BJ (cell line): ENCODE results near the gene MIA2. TPM values are rescaled to one million over a fixed set of nuclear protein-coding genes. Genes with fewer than 3 reads are reported as not detected.
"Not testable (repeated sequence)": the region's sequence is repeated elsewhere in the genome, so short reads cannot be mapped to it uniquely, and the experiment has no call there.

ENCODE experiments used
- CTCF ChIA-PET: fragments of 350-600 bp; formaldehyde crosslinking; extraction: SDS; loops from one replicate; lab custom pipeline; 2021; ENCODE audit warnings: antibody characterized with exemption, inconsistent platforms; lab: Yijun Ruan, JAX
- POLR2A ChIA-PET: fragments of 300-600 bp; sonication (Branson Sonifier 250); formaldehyde crosslinking; extraction: SDS; loops from one replicate; lab custom pipeline; 2021; ENCODE audit warnings: antibody characterized with exemption; lab: Charles Lee
- DNase-seq: peaks from one replicate; pipeline ENCODE4 v3.0.0-alpha.2; 2011; ENCODE audit warnings: low read depth
- H3K27me3 ChIP-seq: 2 replicates; pipeline ENCODE4 v1.6.0; 2011; ENCODE audit warnings: low read length; ENCODE audit not compliant: control insufficient read depth, insufficient read depth
- H3K36me3 ChIP-seq: 2 replicates; pipeline ENCODE4 v1.5.1; 2011; ENCODE audit warnings: low read length; ENCODE audit not compliant: control insufficient read depth, insufficient read depth
- H3K4me3 ChIP-seq: 2 replicates; pipeline ENCODE4 v1.5.1; 2011; ENCODE audit warnings: low read depth, mild to moderate bottlenecking, control low read depth, low read length
- CTCF ChIP-seq: IDR thresholded peaks from 2 replicates; pipeline ENCODE4 v1.5.1; 2011; ENCODE audit warnings: low read depth, mild to moderate bottlenecking, control low read depth, inconsistent platforms, low read length, moderate library complexity; ENCODE audit not compliant: insufficient read depth
- polyA plus RNA-seq: library from polyadenylated mRNA; depleted of rRNA; stranded (reverse); fragments of >200 nt; gene quantifications from 2 replicates; pipeline ENCODE4 v1.2.3, GENCODE V29; 2011

Gene MIA2
- polyA plus RNA-seq, 1 experiment = 11.4 TPM

- CTCF ChIA-PET = no interaction called here
- TF ChIP-seq CTCF = no peak
- DNase-seq = no peak
- POLR2A ChIA-PET = no interaction called here
- Histone ChIP-seq H3K27me3 (no peaks in the 10 kb centered on the region), H3K36me3 (no peaks in the 10 kb centered on the region), H3K4me3 (no peak overlapping the region)
Observed at GRCh38 chr14:39272918-39273317, 39.2 kb downstream of the MIA2 start.

GRCh38 chr14:39275395-39275794 is 41.7 kb downstream of the MIA2 start:
- ChIA-PET POLR2A (no interaction called here), CTCF (no interaction called here)
- DNase-seq = no peak

GRCh38 chr14:39276005-39276404 is 42.3 kb downstream of the MIA2 start:
- POLR2A ChIA-PET = no interaction called here
- Histone ChIP-seq H3K4me3 (no peak overlapping the region), H3K27me3 (no peaks in the 10 kb centered on the region), H3K36me3 (no peaks in the 10 kb centered on the region)
- CTCF ChIA-PET = no interaction called here
- DNase-seq = no peak
- no peak for TF ChIP-seq CTCF

More at GRCh38 chr14:39275395-39275794, 41.7 kb downstream of the MIA2 start:
- H3K27me3 ChIP-seq = no peaks in the 10 kb centered on the region
- no peak overlapping the region for H3K4me3 ChIP-seq
- H3K36me3 ChIP-seq = no peaks in the 10 kb centered on the region
- no peak for TF ChIP-seq CTCF

GRCh38 chr14:39276579-39277114 is 42.9 kb downstream of the MIA2 start:
- Histone ChIP-seq H3K36me3 (no peaks in the 10 kb centered on the region), H3K27me3 (no peaks in the 10 kb centered on the region), H3K4me3 (no peak overlapping the region)
- TF ChIP-seq CTCF = no peak
- POLR2A ChIA-PET = no interaction called here
- no peak for DNase-seq
- CTCF ChIA-PET = no interaction called here

GRCh38 chr14:39279515-39279914 is 45.8 kb downstream of the MIA2 start:
- no peaks in the 10 kb centered on the region for H3K36me3 ChIP-seq
- POLR2A ChIA-PET = no interaction called here
- no peaks in the 10 kb centered on the region for H3K27me3 ChIP-seq
- no peak for TF ChIP-seq CTCF
- no peak overlapping the region for H3K4me3 ChIP-seq
- DNase-seq = no peak
- CTCF ChIA-PET = no interaction called here

GRCh38 chr14:39280678-39281077 is 47.0 kb downstream of the MIA2 start:
- CTCF ChIA-PET, H3K36me3 ChIP-seq, POLR2A ChIA-PET, H3K4me3 ChIP-seq, DNase-seq, H3K27me3 ChIP-seq: not testable (repeated sequence)
